GM12872 (cell line): ENCODE data around the gene RUFY1.

Experiments
- TF ChIP-seq, protein P1 (sequence below): IDR thresholded peaks from 3 replicates; pipeline ENCODE4 v1.5.1; 2011; ENCODE audit warnings: low read depth, mild to moderate bottlenecking, low read length, moderate library complexity; ENCODE audit not compliant: insufficient read depth

The RUFY1 gene

GRCh38 chr5:179606071-179606909, 55.9 kb downstream of the RUFY1 start:
- TF ChIP-seq, protein P1, sequence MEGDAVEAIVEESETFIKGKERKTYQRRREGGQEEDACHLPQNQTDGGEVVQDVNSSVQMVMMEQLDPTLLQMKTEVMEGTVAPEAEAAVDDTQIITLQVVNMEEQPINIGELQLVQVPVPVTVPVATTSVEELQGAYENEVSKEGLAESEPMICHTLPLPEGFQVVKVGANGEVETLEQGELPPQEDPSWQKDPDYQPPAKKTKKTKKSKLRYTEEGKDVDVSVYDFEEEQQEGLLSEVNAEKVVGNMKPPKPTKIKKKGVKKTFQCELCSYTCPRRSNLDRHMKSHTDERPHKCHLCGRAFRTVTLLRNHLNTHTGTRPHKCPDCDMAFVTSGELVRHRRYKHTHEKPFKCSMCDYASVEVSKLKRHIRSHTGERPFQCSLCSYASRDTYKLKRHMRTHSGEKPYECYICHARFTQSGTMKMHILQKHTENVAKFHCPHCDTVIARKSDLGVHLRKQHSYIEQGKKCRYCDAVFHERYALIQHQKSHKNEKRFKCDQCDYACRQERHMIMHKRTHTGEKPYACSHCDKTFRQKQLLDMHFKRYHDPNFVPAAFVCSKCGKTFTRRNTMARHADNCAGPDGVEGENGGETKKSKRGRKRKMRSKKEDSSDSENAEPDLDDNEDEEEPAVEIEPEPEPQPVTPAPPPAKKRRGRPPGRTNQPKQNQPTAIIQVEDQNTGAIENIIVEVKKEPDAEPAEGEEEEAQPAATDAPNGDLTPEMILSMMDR, result no peak

GRCh38 chr5:179606910-179607159, 56.5 kb downstream of the RUFY1 start:
- TF ChIP-seq, protein P1, result no peak

DNA sequence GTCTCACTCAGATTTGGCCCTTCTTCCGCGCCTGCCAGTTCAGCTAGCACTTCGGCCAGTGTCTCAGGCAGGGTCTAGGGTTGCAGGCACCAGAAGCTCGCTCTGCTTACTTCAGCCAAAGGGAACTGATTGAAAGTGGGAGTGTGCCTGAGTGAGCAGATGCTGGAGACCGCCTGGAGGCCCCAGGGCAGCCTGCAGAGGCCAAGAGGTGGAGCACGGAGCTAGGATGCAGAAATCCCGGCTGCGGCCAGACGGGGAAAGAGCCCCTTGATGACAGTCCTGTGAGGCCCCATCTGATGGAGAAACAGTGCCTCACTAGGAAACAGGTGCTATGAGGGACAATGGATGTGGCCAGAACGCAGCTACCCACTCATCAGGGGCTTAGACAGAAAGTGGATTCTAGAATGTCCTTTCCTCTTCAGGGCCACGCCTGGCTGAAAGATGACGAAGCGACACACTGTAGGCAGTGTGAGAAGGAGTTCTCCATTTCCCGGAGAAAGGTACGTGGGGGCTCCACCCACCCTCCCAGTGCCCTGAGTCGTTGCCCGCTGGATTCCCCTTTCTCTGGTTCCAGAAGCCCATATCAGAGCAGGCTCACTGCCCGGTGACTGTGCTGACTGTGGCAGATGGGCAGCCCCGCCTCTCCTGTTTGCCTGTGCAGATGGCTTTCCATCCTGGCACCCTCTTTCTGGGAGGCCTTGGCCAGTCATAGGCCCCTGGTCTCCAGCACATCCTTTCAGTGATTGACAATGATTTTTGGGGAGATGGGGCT, 57.0 kb downstream of the RUFY1 start:
- TF ChIP-seq, protein P1, result no peak

DNA sequence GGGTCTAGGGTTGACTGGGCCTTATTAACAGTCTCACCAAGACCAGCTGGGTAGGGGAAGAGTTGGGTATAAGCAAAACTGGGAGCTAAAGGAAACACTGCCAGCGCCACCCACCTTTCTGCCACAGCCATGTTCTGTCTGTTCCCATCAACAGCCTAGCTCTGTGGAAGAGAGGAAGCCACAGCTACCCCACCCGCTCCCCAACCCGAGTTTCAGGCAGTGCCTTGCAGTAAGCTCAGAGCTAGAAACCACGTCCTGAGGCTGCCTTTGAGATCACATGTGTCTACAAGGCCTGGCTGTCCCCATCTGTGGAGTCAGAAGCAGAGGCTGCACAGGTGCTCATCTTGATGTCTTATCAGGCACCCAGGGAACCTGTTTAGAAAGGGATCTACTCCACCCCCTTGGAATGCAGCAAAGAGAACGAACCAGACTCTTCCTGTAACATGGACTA, 57.8 kb downstream of the RUFY1 start:
- TF ChIP-seq, protein P1, result no peak

GRCh38 chr5:179609834-179610108, 59.4 kb downstream of the RUFY1 start:
- TF ChIP-seq, protein P1, result no peak

DNA sequence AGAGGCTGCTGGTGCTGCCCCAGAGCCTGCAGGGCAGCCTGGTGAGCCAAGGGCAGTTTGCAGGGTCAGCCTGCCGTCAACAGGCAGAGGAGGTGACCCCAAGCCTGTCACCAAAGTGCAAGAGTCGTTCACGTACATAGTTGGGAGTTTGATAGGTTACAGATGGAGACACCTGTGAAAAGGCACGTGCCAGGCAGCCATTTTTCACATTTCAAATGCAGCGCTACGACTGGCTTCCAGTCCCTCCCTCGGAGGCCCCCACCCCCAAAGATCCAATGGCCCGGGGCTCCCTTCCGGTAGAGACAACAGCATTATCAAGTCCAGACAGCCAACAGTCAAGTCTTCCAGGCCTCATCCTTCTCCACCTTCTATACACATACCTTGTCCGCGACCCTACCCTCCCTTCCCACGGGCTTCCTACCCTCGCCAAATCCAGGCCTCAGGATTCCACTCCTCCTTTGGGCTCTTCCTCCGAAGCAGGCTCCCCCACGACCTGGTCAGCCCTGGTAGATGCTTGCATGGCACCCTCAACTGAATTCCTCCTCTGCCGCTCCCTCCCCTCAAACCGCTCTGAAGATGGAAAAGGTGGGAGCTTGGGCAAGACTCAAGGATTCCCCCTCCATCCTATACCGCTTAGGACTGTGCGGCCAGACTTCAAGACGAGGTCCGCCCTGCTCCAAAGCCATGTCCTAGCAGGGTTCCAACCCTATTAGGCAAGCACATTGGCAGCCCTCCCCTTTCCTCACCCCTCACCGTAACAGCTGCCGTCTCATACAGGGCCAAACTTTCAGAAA, 60.0 kb downstream of the RUFY1 start:
- TF ChIP-seq, protein P1, result no peak

GRCh38 chr5:179610903-179611265, 60.5 kb downstream of the RUFY1 start:
- TF ChIP-seq, protein P1, result no peak
